ENCODE data around the gene PCNX2.

The PCNX2 gene
- total RNA-seq: 123 to 129 (median 129) reads per million in 3 donors

- Histone ChIP-seq H3K27ac (ENCODE audit: insufficient read depth, low read length, poor library complexity, severe bottlenecking) (peak within 1 kb of the TSS; percentile 71), H3K4me1 (ENCODE audit: control insufficient read depth, insufficient read depth, low read length, poor library complexity, severe bottlenecking) (peaks cover 9% of the 10 kb centered on the region), H3K36me3 (ENCODE audit: control insufficient read depth, insufficient read depth, low read length) (no peaks in the 10 kb centered on the region), H3K4me3 (ENCODE audit: insufficient read depth, low read depth, low read length, poor library complexity, severe bottlenecking) (peak within 1 kb of the TSS; percentile 85), H3K27me3 (replicated peaks; ENCODE audit: control insufficient read depth, insufficient read depth, low read length, poor library complexity, severe bottlenecking) (no peaks in the 10 kb centered on the region), H3K9me3 (ENCODE audit: control insufficient read depth, low read length) (no peaks in the 10 kb centered on the region)
- peak; percentile 48 to 53 (median 50) for DNase-seq
Measured at GRCh38 chr1:233295237-233295974, at the start of gene PCNX2. TSS of gene PCNX2 (minus strand) at chr1:233295725. CDS start at chr1:233295478, 247 bp downstream.

- H3K36me3 ChIP-seq (ENCODE audit: control insufficient read depth, insufficient read depth, low read length): no peaks in the 10 kb centered on the region
- no peak overlapping the region for H3K27ac ChIP-seq (ENCODE audit: insufficient read depth, low read length, poor library complexity, severe bottlenecking)
- DNase-seq: no peak
- H3K4me3 ChIP-seq (ENCODE audit: insufficient read depth, low read depth, low read length, poor library complexity, severe bottlenecking): no peak overlapping the region
- H3K9me3 ChIP-seq (ENCODE audit: control insufficient read depth, low read length): no peaks in the 10 kb centered on the region
- H3K4me1 ChIP-seq (ENCODE audit: control insufficient read depth, insufficient read depth, low read length, poor library complexity, severe bottlenecking): no peaks in the 10 kb centered on the region
- H3K27me3 ChIP-seq (replicated peaks; ENCODE audit: control insufficient read depth, insufficient read depth, low read length, poor library complexity, severe bottlenecking): peaks cover 6% of the 10 kb centered on the region
Measured at GRCh38 chr1:233343262-233343661, 47.7 kb upstream of the PCNX2 start.

- no peak overlapping the region for H3K27ac ChIP-seq (ENCODE audit: insufficient read depth, low read length, poor library complexity, severe bottlenecking)
- H3K27me3 ChIP-seq (replicated peaks; ENCODE audit: control insufficient read depth, insufficient read depth, low read length, poor library complexity, severe bottlenecking): peaks cover 6% of the 10 kb centered on the region
- no peak for DNase-seq
- no peak overlapping the region for H3K4me3 ChIP-seq (ENCODE audit: insufficient read depth, low read depth, low read length, poor library complexity, severe bottlenecking)
- no peaks in the 10 kb centered on the region for H3K9me3 ChIP-seq (ENCODE audit: control insufficient read depth, low read length)
- no peaks in the 10 kb centered on the region for H3K36me3 ChIP-seq (ENCODE audit: control insufficient read depth, insufficient read depth, low read length)
- H3K4me1 ChIP-seq (ENCODE audit: control insufficient read depth, insufficient read depth, low read length, poor library complexity, severe bottlenecking): no peaks in the 10 kb centered on the region
Measured at GRCh38 chr1:233342086-233342485, 46.6 kb upstream of the PCNX2 start.

GRCh38 chr1:233340966-233341516 is 45.5 kb upstream of the PCNX2 start:
- H3K36me3 ChIP-seq (ENCODE audit: control insufficient read depth, insufficient read depth, low read length): no peaks in the 10 kb centered on the region
- H3K27ac ChIP-seq (ENCODE audit: insufficient read depth, low read length, poor library complexity, severe bottlenecking): no peak overlapping the region
- no peaks in the 10 kb centered on the region for H3K4me1 ChIP-seq (ENCODE audit: control insufficient read depth, insufficient read depth, low read length, poor library complexity, severe bottlenecking)
- peaks cover 6% of the 10 kb centered on the region for H3K27me3 ChIP-seq (replicated peaks; ENCODE audit: control insufficient read depth, insufficient read depth, low read length, poor library complexity, severe bottlenecking)
- H3K9me3 ChIP-seq (ENCODE audit: control insufficient read depth, low read length): no peaks in the 10 kb centered on the region
- H3K4me3 ChIP-seq (ENCODE audit: insufficient read depth, low read depth, low read length, poor library complexity, severe bottlenecking): no peak overlapping the region
- DNase-seq: no peak

GRCh38 chr1:233340031-233340555 is 44.6 kb upstream of the PCNX2 start:
- peaks cover 6% of the 10 kb centered on the region for H3K27me3 ChIP-seq (replicated peaks; ENCODE audit: control insufficient read depth, insufficient read depth, low read length, poor library complexity, severe bottlenecking)
- DNase-seq: no peak

GRCh38 chr1:233338102-233338501 is 42.6 kb upstream of the PCNX2 start:
- no peak overlapping the region for H3K27ac ChIP-seq (ENCODE audit: insufficient read depth, low read length, poor library complexity, severe bottlenecking)
- no peaks in the 10 kb centered on the region for H3K4me1 ChIP-seq (ENCODE audit: control insufficient read depth, insufficient read depth, low read length, poor library complexity, severe bottlenecking)
- DNase-seq: no peak
- H3K36me3 ChIP-seq (ENCODE audit: control insufficient read depth, insufficient read depth, low read length): no peaks in the 10 kb centered on the region
- peaks cover 6% of the 10 kb centered on the region for H3K27me3 ChIP-seq (replicated peaks; ENCODE audit: control insufficient read depth, insufficient read depth, low read length, poor library complexity, severe bottlenecking)
- H3K4me3 ChIP-seq (ENCODE audit: insufficient read depth, low read depth, low read length, poor library complexity, severe bottlenecking): no peak overlapping the region
- no peaks in the 10 kb centered on the region for H3K9me3 ChIP-seq (ENCODE audit: control insufficient read depth, low read length)

More at GRCh38 chr1:233340031-233340555, 44.6 kb upstream of the PCNX2 start:
- no peaks in the 10 kb centered on the region for H3K9me3 ChIP-seq (ENCODE audit: control insufficient read depth, low read length)
- no peak overlapping the region for H3K4me3 ChIP-seq (ENCODE audit: insufficient read depth, low read depth, low read length, poor library complexity, severe bottlenecking)
- H3K4me1 ChIP-seq (ENCODE audit: control insufficient read depth, insufficient read depth, low read length, poor library complexity, severe bottlenecking): no peaks in the 10 kb centered on the region
- no peaks in the 10 kb centered on the region for H3K36me3 ChIP-seq (ENCODE audit: control insufficient read depth, insufficient read depth, low read length)
- no peak overlapping the region for H3K27ac ChIP-seq (ENCODE audit: insufficient read depth, low read length, poor library complexity, severe bottlenecking)

GRCh38 chr1:233337505-233337904 is 42.0 kb upstream of the PCNX2 start:
- peaks cover 6% of the 10 kb centered on the region for H3K27me3 ChIP-seq (replicated peaks; ENCODE audit: control insufficient read depth, insufficient read depth, low read length, poor library complexity, severe bottlenecking)
- H3K9me3 ChIP-seq (ENCODE audit: control insufficient read depth, low read length): no peaks in the 10 kb centered on the region
- H3K4me1 ChIP-seq (ENCODE audit: control insufficient read depth, insufficient read depth, low read length, poor library complexity, severe bottlenecking): no peaks in the 10 kb centered on the region
- H3K27ac ChIP-seq (ENCODE audit: insufficient read depth, low read length, poor library complexity, severe bottlenecking): no peak overlapping the region
- H3K4me3 ChIP-seq (ENCODE audit: insufficient read depth, low read depth, low read length, poor library complexity, severe bottlenecking): no peak overlapping the region
- no peak for DNase-seq
- H3K36me3 ChIP-seq (ENCODE audit: control insufficient read depth, insufficient read depth, low read length): no peaks in the 10 kb centered on the region

GRCh38 chr1:233336554-233337456 is 41.3 kb upstream of the PCNX2 start:
- DNase-seq: no peak
- Histone ChIP-seq H3K4me1 (ENCODE audit: control insufficient read depth, insufficient read depth, low read length, poor library complexity, severe bottlenecking) (no peaks in the 10 kb centered on the region), H3K27ac (ENCODE audit: insufficient read depth, low read length, poor library complexity, severe bottlenecking) (no peak overlapping the region), H3K4me3 (ENCODE audit: insufficient read depth, low read depth, low read length, poor library complexity, severe bottlenecking) (no peak overlapping the region), H3K27me3 (replicated peaks; ENCODE audit: control insufficient read depth, insufficient read depth, low read length, poor library complexity, severe bottlenecking) (peaks cover 6% of the 10 kb centered on the region), H3K36me3 (ENCODE audit: control insufficient read depth, insufficient read depth, low read length) (no peaks in the 10 kb centered on the region), H3K9me3 (ENCODE audit: control insufficient read depth, low read length) (no peaks in the 10 kb centered on the region)

GRCh38 chr1:233334092-233334491 is 38.6 kb upstream of the PCNX2 start:
- Histone ChIP-seq H3K27ac (ENCODE audit: insufficient read depth, low read length, poor library complexity, severe bottlenecking) (no peak overlapping the region), H3K4me1 (ENCODE audit: control insufficient read depth, insufficient read depth, low read length, poor library complexity, severe bottlenecking) (no peaks in the 10 kb centered on the region), H3K27me3 (replicated peaks; ENCODE audit: control insufficient read depth, insufficient read depth, low read length, poor library complexity, severe bottlenecking) (peaks cover 6% of the 10 kb centered on the region), H3K4me3 (ENCODE audit: insufficient read depth, low read depth, low read length, poor library complexity, severe bottlenecking) (no peak overlapping the region), H3K36me3 (ENCODE audit: control insufficient read depth, insufficient read depth, low read length) (no peaks in the 10 kb centered on the region), H3K9me3 (ENCODE audit: control insufficient read depth, low read length) (no peaks in the 10 kb centered on the region)
- no peak for DNase-seq
